Measurements from ENCODE around the gene MUC22. TPM values are rescaled to one million over a fixed set of nuclear protein-coding genes. Genes with fewer than 3 reads are reported as not detected.

Gene MUC22
- polyA plus RNA-seq, 1 donor (not counting 4 experiments of a cell fraction or from before 2014, with no cell fraction given), result not detected

GRCh38 chr6:30972816-30973215 lies 37.5 kb upstream of the MUC22 start:
- Histone ChIP-seq H3K27me3 (ENCODE audit: control insufficient read depth, extremely low read depth, insufficient read depth, low read length) (no peaks in the 10 kb centered on the region), H3K27ac (ENCODE audit: control insufficient read depth, insufficient read depth, low read length) (no peak overlapping the region), H3K4me2 (ENCODE audit: control insufficient read depth, extremely low read depth, insufficient read depth, low read depth, low read length) (no peak overlapping the region), H3K4me1 (ENCODE audit: control insufficient read depth, extremely low read depth, insufficient read depth, low read length) (no peaks in the 10 kb centered on the region), H3K9me3 (ENCODE audit: control insufficient read depth, low read depth, low read length) (no peaks in the 10 kb centered on the region), H3K9me1 (ENCODE audit: control insufficient read depth, extremely low read depth, insufficient read depth, low read length) (no peaks in the 10 kb centered on the region), H3K9ac (ENCODE audit: control insufficient read depth, extremely low read depth, insufficient read depth, low read length) (no peak overlapping the region), H3K79me2 (ENCODE audit: control insufficient read depth, insufficient read depth, low read length) (no peaks in the 10 kb centered on the region), H2AFZ (ENCODE audit: control insufficient read depth, low read length) (no peak overlapping the region), H4K20me1 (ENCODE audit: control insufficient read depth, extremely low read depth, insufficient read depth, low read length) (no peaks in the 10 kb centered on the region), H3K4me3 (ENCODE audit: control insufficient read depth in 2 of 3, extremely low read depth in 1 of 3, insufficient read depth in 2 of 3, low read depth in 1 of 3, low read length in 3 of 3) (no peak overlapping the region), H3K36me3 (ENCODE audit: control insufficient read depth in 2 of 2, extremely low read depth in 1 of 2, insufficient read depth in 2 of 2, low read length in 2 of 2) (no peaks in the 10 kb centered on the region)
- FAIRE-seq (no peak), DNase-seq (ENCODE audit: low read depth, low spot score) (no peak)
- TF ChIP-seq CTCF (optimal IDR thresholded peaks at IDR 0.05 in 1 of 3, IDR thresholded peaks at IDR 0.05 in 1 of 3, conservative IDR thresholded peaks at IDR 0.05 in 1 of 3; ENCODE audit: extremely low read depth in 1 of 3, insufficient read depth in 2 of 3, low read length in 3 of 3), result no peak
- TF ChIP-seq EZH2 (IDR thresholded peaks at IDR 0.05; ENCODE audit: low read length), result no peak
- dilution Hi-C loops (cut with MboI; ENCODE audit: extremely low pct_ligation_motif_present, low sequenced_read_pairs), result no loop called here

- dilution Hi-C loops (cut with MboI; ENCODE audit: extremely low pct_ligation_motif_present, low sequenced_read_pairs), result no loop called here
- no peaks in the 10 kb centered on the region for H3K4me1 ChIP-seq (ENCODE audit: control insufficient read depth, extremely low read depth, insufficient read depth, low read length)
- no peaks in the 10 kb centered on the region for H3K9me3 ChIP-seq (ENCODE audit: control insufficient read depth, low read depth, low read length)
These were observed 35.6 kb upstream of the MUC22 start for GRCh38 chr6:30974490-30975252.

More at GRCh38 chr6:30974490-30975252, 35.6 kb upstream of the MUC22 start:
- H3K27me3 ChIP-seq (ENCODE audit: control insufficient read depth, extremely low read depth, insufficient read depth, low read length), result no peaks in the 10 kb centered on the region
- no peak overlapping the region for H3K27ac ChIP-seq (ENCODE audit: control insufficient read depth, insufficient read depth, low read length)
- H4K20me1 ChIP-seq (ENCODE audit: control insufficient read depth, extremely low read depth, insufficient read depth, low read length), result no peaks in the 10 kb centered on the region
- no peaks in the 10 kb centered on the region for H3K79me2 ChIP-seq (ENCODE audit: control insufficient read depth, insufficient read depth, low read length)
- no peak overlapping the region for H3K4me3 ChIP-seq (ENCODE audit: control insufficient read depth in 2 of 3, extremely low read depth in 1 of 3, insufficient read depth in 2 of 3, low read depth in 1 of 3, low read length in 3 of 3)
- FAIRE-seq (no peak), DNase-seq (ENCODE audit: low read depth, low spot score) (no peak)
- no peaks in the 10 kb centered on the region for H3K36me3 ChIP-seq (ENCODE audit: control insufficient read depth in 2 of 2, extremely low read depth in 1 of 2, insufficient read depth in 2 of 2, low read length in 2 of 2)
- no peak overlapping the region for H3K9ac ChIP-seq (ENCODE audit: control insufficient read depth, extremely low read depth, insufficient read depth, low read length)
- no peak overlapping the region for H3K4me2 ChIP-seq (ENCODE audit: control insufficient read depth, extremely low read depth, insufficient read depth, low read depth, low read length)
- H2AFZ ChIP-seq (ENCODE audit: control insufficient read depth, low read length), result no peak overlapping the region
- no peaks in the 10 kb centered on the region for H3K9me1 ChIP-seq (ENCODE audit: control insufficient read depth, extremely low read depth, insufficient read depth, low read length)
- TF ChIP-seq EZH2 (IDR thresholded peaks at IDR 0.05; ENCODE audit: low read length) (no peak), CTCF (optimal IDR thresholded peaks at IDR 0.05 in 1 of 3, IDR thresholded peaks at IDR 0.05 in 1 of 3, conservative IDR thresholded peaks at IDR 0.05 in 1 of 3; ENCODE audit: extremely low read depth in 1 of 3, insufficient read depth in 2 of 3, low read length in 3 of 3) (no peak)

Measured in keratinocyte (primary cell).